Keratinocyte (primary cell): Measurements from ENCODE around the gene LANCL1.

Source experiments
- CTCF ChIP-seq, 3 experiments: IDR thresholded peaks in 1 of 3; conservative IDR thresholded peaks in 1 of 3; optimal IDR thresholded peaks in 1 of 3; 2 replicates in 2 of 3; 3 replicates in 1 of 3; pipeline versions ENCODE3 to v1.5.1; 2011; ENCODE audit warnings: low read length in 3 of 3, mild to moderate bottlenecking in 3 of 3, moderate library complexity in 2 of 3, control low read depth in 1 of 3, inconsistent platforms in 1 of 3; ENCODE audit not compliant: insufficient read depth in 2 of 3; ENCODE audit errors: extremely low read depth in 1 of 3
- EZH2 ChIP-seq: IDR thresholded peaks from one replicate; pipeline ENCODE4 v1.6.1; 2012; ENCODE audit warnings: inconsistent platforms, mild to moderate bottlenecking, low read length, moderate library complexity

GRCh38 chr2:210460322-210461227, 16.0 kb downstream of the LANCL1 start:
- no peak for TF ChIP-seq CTCF (optimal IDR thresholded peaks at IDR 0.05 in 1 of 3, IDR thresholded peaks at IDR 0.05 in 1 of 3, conservative IDR thresholded peaks at IDR 0.05 in 1 of 3; ENCODE audit: extremely low read depth in 1 of 3, insufficient read depth in 2 of 3, low read length in 3 of 3)
- TF ChIP-seq EZH2 = no peak
